H9 (cell line): Measurements from ENCODE around the gene SORBS1. TPM values are rescaled to one million over a fixed set of nuclear protein-coding genes. Genes with fewer than 3 reads are reported as not detected.

Source experiments
- DNase-seq: peaks from one replicate; pipeline ENCODE4 v3.0.0-alpha.2; 2017
- H2AFZ ChIP-seq: one replicate; pipeline ENCODE4 v1.6.1; 2013; ENCODE audit warnings: mild to moderate bottlenecking, low read length, control low read depth, moderate library complexity
- H2AK5ac ChIP-seq: 2 replicates; pipeline ENCODE4 v1.6.1; 2013; ENCODE audit warnings: low read length, control low read depth, mixed read lengths; ENCODE audit not compliant: insufficient read length
- H2BK120ac ChIP-seq: one replicate; pipeline ENCODE4 v1.6.1; 2013; ENCODE audit warnings: low read depth, mild to moderate bottlenecking, low read length, control low read depth, inconsistent platforms; ENCODE audit not compliant: poor library complexity, severe bottlenecking
- H2BK12ac ChIP-seq: 2 replicates; pipeline ENCODE4 v1.6.1; 2013; ENCODE audit warnings: low read length, control low read depth, mixed read lengths, low read depth; ENCODE audit not compliant: insufficient read length
- H2BK15ac ChIP-seq: 2 replicates; pipeline ENCODE4 v1.6.1; 2013; ENCODE audit warnings: low read depth, low read length, control low read depth
- H2BK20ac ChIP-seq: one replicate; pipeline ENCODE4 v1.6.1; 2013; ENCODE audit warnings: low read depth, mild to moderate bottlenecking, low read length, control low read depth, inconsistent platforms; ENCODE audit not compliant: poor library complexity, severe bottlenecking
- H2BK5ac ChIP-seq: 2 replicates; pipeline ENCODE4 v1.6.1; 2013; ENCODE audit warnings: low read length, control low read depth, mixed read lengths; ENCODE audit not compliant: insufficient read length
- H3K14ac ChIP-seq: 2 replicates; pipeline ENCODE4 v1.6.1; 2013; ENCODE audit warnings: low read length, control low read depth; ENCODE audit not compliant: insufficient read depth
- H3K18ac ChIP-seq: 2 replicates; pipeline ENCODE4 v1.6.1; 2013; ENCODE audit warnings: low read depth, mild to moderate bottlenecking, mixed read lengths, low read length, control low read depth; ENCODE audit not compliant: insufficient read length
- H3K23ac ChIP-seq: 2 replicates; pipeline ENCODE4 v1.6.1; 2013; ENCODE audit warnings: low read length, control low read depth, mixed read lengths, low read depth; ENCODE audit not compliant: insufficient read length
- H3K23me2 ChIP-seq: 2 replicates; pipeline ENCODE4 v1.6.1; 2013; ENCODE audit warnings: low read depth, mild to moderate bottlenecking, mixed read lengths, low read length, control low read depth; ENCODE audit not compliant: insufficient read length, poor library complexity, severe bottlenecking
- H3K27ac ChIP-seq: 2 replicates; pipeline ENCODE4 v1.5.1; 2013; ENCODE audit warnings: low read length, control low read depth, mixed read lengths, low read depth; ENCODE audit not compliant: insufficient read length
- H3K27me3 ChIP-seq: 2 replicates; pipeline ENCODE4 v1.6.1; 2013; ENCODE audit warnings: low read length, control low read depth, inconsistent platforms; ENCODE audit not compliant: insufficient read depth
- H3K4ac ChIP-seq: 2 replicates; pipeline ENCODE4 v1.6.1; 2013; ENCODE audit warnings: low read depth, mild to moderate bottlenecking, control low read depth, inconsistent platforms, low read length, moderate library complexity
- H3K4me1 ChIP-seq: 2 replicates; pipeline ENCODE4 v1.6.1; 2013; ENCODE audit warnings: low read length, control low read depth, inconsistent platforms; ENCODE audit not compliant: insufficient read depth
- H3K4me2 ChIP-seq: 2 replicates; pipeline ENCODE4 v1.6.1; 2013; ENCODE audit warnings: low read length, control low read depth, mixed read lengths; ENCODE audit not compliant: insufficient read length, insufficient read depth
- H3K56ac ChIP-seq: 2 replicates; pipeline ENCODE4 v1.6.1; 2013; ENCODE audit warnings: low read depth, mild to moderate bottlenecking, mixed read lengths, low read length, control low read depth; ENCODE audit not compliant: insufficient read length
- H3K79me1 ChIP-seq: 2 replicates; pipeline ENCODE4 v1.6.1; 2013; ENCODE audit warnings: low read depth, mild to moderate bottlenecking, moderate library complexity, low read length, control low read depth, inconsistent platforms; ENCODE audit not compliant: insufficient read depth, poor library complexity, severe bottlenecking
- H3K79me2 ChIP-seq: 2 replicates; pipeline ENCODE4 v1.6.1; 2013; ENCODE audit warnings: low read length, control low read depth, inconsistent platforms; ENCODE audit not compliant: insufficient read depth
- H3K9ac ChIP-seq: 2 replicates; pipeline ENCODE4 v1.6.1; 2013; ENCODE audit warnings: low read length, control low read depth, mixed read lengths; ENCODE audit not compliant: insufficient read length; ENCODE audit errors: extremely low read depth
- H3K9me3 ChIP-seq: one replicate; pipeline ENCODE4 v1.6.1; 2013; ENCODE audit warnings: low read depth, low read length, inconsistent platforms; ENCODE audit not compliant: control insufficient read depth
- H3T11ph ChIP-seq: one replicate; pipeline ENCODE4 v1.6.1; 2013; ENCODE audit warnings: mild to moderate bottlenecking, low read length, control low read depth, inconsistent platforms
- H4K20me1 ChIP-seq: one replicate; pipeline ENCODE4 v1.6.1; 2013; ENCODE audit not compliant: control insufficient read depth, insufficient read length, insufficient read depth
- H4K5ac ChIP-seq: 2 replicates; pipeline ENCODE4 v1.6.1; 2013; ENCODE audit warnings: low read depth, mild to moderate bottlenecking, mixed read lengths, low read length, control low read depth; ENCODE audit not compliant: insufficient read length
- H4K8ac ChIP-seq: replicated peaks from 2 replicates; pipeline ENCODE4 v1.6.1; 2013; ENCODE audit warnings: low read length, control low read depth, mixed read lengths, low read depth; ENCODE audit not compliant: insufficient read length
- H4K91ac ChIP-seq: 2 replicates; pipeline ENCODE4 v1.6.1; 2013; ENCODE audit warnings: low read depth, mild to moderate bottlenecking, moderate library complexity, mixed read lengths, low read length, control low read depth; ENCODE audit not compliant: insufficient read length
- H3K27ac Mint-ChIP-seq, 3 experiments: 2 replicates in 2 of 3; 3 replicates in 1 of 3; pipeline ENCODE4 v1.8.0; 2020 to 2021; ENCODE audit warnings: mixed read lengths in 3 of 3, mild to moderate bottlenecking in 1 of 3, moderate library complexity in 1 of 3
- H3K27me3 Mint-ChIP-seq: 2 replicates; pipeline ENCODE4 v1.8.0; 2021; ENCODE audit warnings: low read depth, mild to moderate bottlenecking, moderate library complexity, mixed read lengths
- H3K36me3 Mint-ChIP-seq, 3 experiments: 2 replicates in 2 of 3; 3 replicates in 1 of 3; pipeline ENCODE4 v1.8.0; 2020 to 2021; ENCODE audit warnings: low read depth in 3 of 3, mixed read lengths in 3 of 3; ENCODE audit not compliant: insufficient read depth in 1 of 3
- H3K4me1 Mint-ChIP-seq, 2 experiments: 2 replicates each; pipeline ENCODE4 v1.8.0; 2020; ENCODE audit warnings: mixed read lengths in 2 of 2
- H3K4me3 Mint-ChIP-seq, 2 experiments: 2 replicates in 1 of 2; 3 replicates in 1 of 2; pipeline ENCODE4 v1.8.0; 2020 to 2021; ENCODE audit warnings: mild to moderate bottlenecking in 2 of 2, mixed read lengths in 2 of 2, moderate library complexity in 1 of 2
- H3K9me3 Mint-ChIP-seq, 2 experiments: 2 replicates in 1 of 2; 3 replicates in 1 of 2; pipeline ENCODE4 v1.8.0; 2020; ENCODE audit warnings: mild to moderate bottlenecking in 2 of 2, mixed read lengths in 2 of 2, moderate library complexity in 1 of 2
- CTCF ChIP-seq: fragments of 200-600 bp; sonication (generic); conservative IDR thresholded peaks from 3 replicates; pipeline ENCODE4 v1.8.0; 2021; ENCODE audit warnings: antibody characterized with exemption, mild to moderate bottlenecking
- WGBS: extraction: QIAGEN DNeasy Blood & Tissue Kit; methylation state at CpG from one replicate; pipeline ENCODE4 v1.1.7; 2013; ENCODE audit warnings: missing lambda C conversion rate, low lambda C conversion rate, mixed read lengths; ENCODE audit not compliant: insufficient read length; ENCODE audit errors: extremely low coverage; 5-methylcytosine and 5-hydroxymethylcytosine counted together
- total RNA-seq: library from RNA; stranded (reverse); gene quantifications from 2 replicates; pipeline ENCODE4 v1.2.1, GENCODE V29; 2021

The SORBS1 gene
- total RNA-seq, 1 experiment from 2014 or later, result 24.3 TPM

GRCh38 chr10:95530029-95530428 lies 31.1 kb downstream of the SORBS1 start:
- H3K14ac ChIP-seq, result no peak overlapping the region
- no peak overlapping the region for H3K27ac ChIP-seq
- H2AFZ ChIP-seq, result no peak overlapping the region
- H4K5ac ChIP-seq, result no peak overlapping the region
- Mint-ChIP-seq H3K9me3 (no peaks in the 10 kb centered on the region; a peak in 1 of 5 replicates), H3K27me3 (peaks cover 1% of the 10 kb centered on the region; the same call in 1 of the 2 replicates), H3K36me3 (no peaks in the 10 kb centered on the region), H3K4me3 (no peak overlapping the region), H3K27ac (no peak overlapping the region), H3K4me1 (peaks cover 27 to 29% of the 10 kb centered on the region in 2 experiments)
- H3K79me1 ChIP-seq, result no peaks in the 10 kb centered on the region
- no peak overlapping the region for H2BK120ac ChIP-seq
- no peak overlapping the region for H2AK5ac ChIP-seq
- no peak overlapping the region for H2BK20ac ChIP-seq
- H4K91ac ChIP-seq, result no peak overlapping the region
- no peak overlapping the region for H3K4me2 ChIP-seq
- H3K9me3 ChIP-seq, result no peaks in the 10 kb centered on the region
- no CpG with 5 or more reads among the region's 2 CpGs for WGBS
- H3K9ac ChIP-seq, result no peak overlapping the region
- no peaks in the 10 kb centered on the region for H4K20me1 ChIP-seq
- peaks cover 17% of the 10 kb centered on the region for H3K4me1 ChIP-seq
- H3K56ac ChIP-seq, result no peak overlapping the region
- no peak for DNase-seq
- no peak overlapping the region for H2BK12ac ChIP-seq
- no peak overlapping the region for H2BK15ac ChIP-seq
- no peak overlapping the region for H3K4ac ChIP-seq
- H2BK5ac ChIP-seq, result no peak overlapping the region
- H3K23ac ChIP-seq, result no peak overlapping the region
- H4K8ac ChIP-seq, result no peak overlapping the region
- TF ChIP-seq CTCF, result no peak
- H3K23me2 ChIP-seq, result no peaks in the 10 kb centered on the region
- no peaks in the 10 kb centered on the region for H3K27me3 ChIP-seq
- no peak overlapping the region for H3K18ac ChIP-seq
- no peak overlapping the region for H3T11ph ChIP-seq
- H3K79me2 ChIP-seq, result peaks cover 2% of the 10 kb centered on the region
